ENCODE data around the gene CDC42EP2. TPM values are rescaled to one million over a fixed set of nuclear protein-coding genes. Genes with fewer than 3 reads are reported as not detected.

Gene CDC42EP2
- total and polyA plus RNA-seq, 2 donors (not counting 3 experiments of a cell fraction or from before 2014, with no cell fraction given): 23.9 to 26.4 TPM

DNA sequence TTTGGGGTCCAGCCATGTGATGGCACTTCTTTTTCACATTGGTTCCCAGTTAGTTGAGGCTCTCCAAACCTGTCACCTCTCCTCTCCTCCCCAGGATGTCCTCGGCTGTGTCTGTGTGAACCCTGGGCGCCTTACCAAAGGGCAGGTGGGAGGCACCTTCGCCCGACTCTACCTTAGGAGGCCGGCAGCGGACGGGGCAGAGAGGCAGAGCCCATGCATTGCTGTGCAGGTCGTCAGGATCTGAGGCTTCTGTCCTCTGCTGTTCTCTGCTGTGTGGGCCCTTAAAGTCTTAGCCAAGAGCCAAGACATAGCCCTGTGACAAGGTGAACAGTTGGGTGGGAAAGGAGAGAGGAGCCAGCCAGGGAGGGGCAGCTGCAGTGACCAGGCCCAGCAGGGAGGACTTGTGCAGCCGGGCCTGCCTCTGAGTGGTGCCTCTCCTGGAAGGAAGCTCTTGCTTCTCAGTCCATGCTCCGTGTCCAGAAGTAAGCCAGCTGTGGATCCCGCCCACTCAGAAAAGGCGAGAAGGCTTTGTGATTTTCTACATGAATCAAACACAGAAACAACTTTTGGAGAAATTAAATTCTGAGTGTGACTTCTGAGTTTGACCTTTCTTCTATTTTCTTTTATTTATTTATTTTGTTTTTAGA is 17.5 kb upstream of the CDC42EP2 start:
- Histone ChIP-seq H3K9me3 (replicated peaks; ENCODE audit: control insufficient read depth, insufficient read depth, low read length) (no peaks in the 10 kb centered on the region), H3K4me1 (ENCODE audit: control insufficient read depth, extremely low read depth, insufficient read depth, low read length) (peaks cover 4% of the 10 kb centered on the region), H3K27ac (ENCODE audit: insufficient read depth, low read depth, low read length) (no peak overlapping the region), H3K36me3 (ENCODE audit: control insufficient read depth in 2 of 2, extremely low read depth in 1 of 2, insufficient read depth in 2 of 2, low read length in 2 of 2) (peaks cover 0 to 5% of the 10 kb centered on the region in 2 experiments), H3K79me2 (ENCODE audit: control insufficient read depth, insufficient read depth, low read length) (no peaks in the 10 kb centered on the region), H3K4me3 (replicated peaks in 1 of 3; ENCODE audit: insufficient read depth in 1 of 3, low read depth in 1 of 3, low read length in 3 of 3) (no peak overlapping the region), H3K4me2 (ENCODE audit: insufficient read depth, low read length) (no peak overlapping the region), H3K9me1 (replicated peaks; ENCODE audit: control insufficient read depth, extremely low read depth, insufficient read depth, low read length) (no peaks in the 10 kb centered on the region), H4K20me1 (replicated peaks; ENCODE audit: control insufficient read depth, extremely low read depth, insufficient read depth, low read length) (no peaks in the 10 kb centered on the region), H3K27me3 (ENCODE audit: control insufficient read depth in 2 of 2, insufficient read depth in 2 of 2, low read length in 2 of 2) (no peaks in the 10 kb centered on the region), H3K9ac (replicated peaks; ENCODE audit: extremely low read depth, insufficient read depth, low read length) (no peak overlapping the region), H2AFZ (ENCODE audit: low read depth, low read length) (no peak overlapping the region)
- ChIA-PET CTCF (interaction anchor here (1.0 to 9.8 kb wide), 4 partner anchors 18 to 72 kb away, joined by 3 to 103 read pairs (median 6); partner anchors contain the start of gene CDC42EP2), POLR2A (no interaction called here)
- no peak for TF ChIP-seq POLR2A (IDR thresholded peaks at IDR 0.05; ENCODE audit: low read depth, low read length)
- TF ChIP-seq MYC (IDR thresholded peaks at IDR 0.05; ENCODE audit: low read depth, low read length): no peak
- TF ChIP-seq JUN (IDR thresholded peaks at IDR 0.05; ENCODE audit: borderline replicate concordance, insufficient read depth, insufficient read length, low read depth): no peak
- TF ChIP-seq POLR2AphosphoS5 (IDR thresholded peaks at IDR 0.05; ENCODE audit: insufficient read depth, low read depth, low read length): no peak
- TF ChIP-seq FOS (IDR thresholded peaks at IDR 0.05; ENCODE audit: borderline replicate concordance, insufficient read depth, low read length): no peak
- TF ChIP-seq GATA2 (IDR thresholded peaks at IDR 0.05; ENCODE audit: insufficient read depth, insufficient read length, low read depth, low read length): no peak
- TF ChIP-seq, protein P1, sequence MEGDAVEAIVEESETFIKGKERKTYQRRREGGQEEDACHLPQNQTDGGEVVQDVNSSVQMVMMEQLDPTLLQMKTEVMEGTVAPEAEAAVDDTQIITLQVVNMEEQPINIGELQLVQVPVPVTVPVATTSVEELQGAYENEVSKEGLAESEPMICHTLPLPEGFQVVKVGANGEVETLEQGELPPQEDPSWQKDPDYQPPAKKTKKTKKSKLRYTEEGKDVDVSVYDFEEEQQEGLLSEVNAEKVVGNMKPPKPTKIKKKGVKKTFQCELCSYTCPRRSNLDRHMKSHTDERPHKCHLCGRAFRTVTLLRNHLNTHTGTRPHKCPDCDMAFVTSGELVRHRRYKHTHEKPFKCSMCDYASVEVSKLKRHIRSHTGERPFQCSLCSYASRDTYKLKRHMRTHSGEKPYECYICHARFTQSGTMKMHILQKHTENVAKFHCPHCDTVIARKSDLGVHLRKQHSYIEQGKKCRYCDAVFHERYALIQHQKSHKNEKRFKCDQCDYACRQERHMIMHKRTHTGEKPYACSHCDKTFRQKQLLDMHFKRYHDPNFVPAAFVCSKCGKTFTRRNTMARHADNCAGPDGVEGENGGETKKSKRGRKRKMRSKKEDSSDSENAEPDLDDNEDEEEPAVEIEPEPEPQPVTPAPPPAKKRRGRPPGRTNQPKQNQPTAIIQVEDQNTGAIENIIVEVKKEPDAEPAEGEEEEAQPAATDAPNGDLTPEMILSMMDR (IDR thresholded peaks at IDR 0.05; ENCODE audit: extremely low read depth in 1 of 2, insufficient read depth in 1 of 2, low read depth in 1 of 2, low read length in 2 of 2): no peak
- no peak for TF ChIP-seq EZH2 (IDR thresholded peaks at IDR 0.05; ENCODE audit: borderline replicate concordance, low read depth, low read length, severe bottlenecking)
- TF ChIP-seq, protein P2, sequence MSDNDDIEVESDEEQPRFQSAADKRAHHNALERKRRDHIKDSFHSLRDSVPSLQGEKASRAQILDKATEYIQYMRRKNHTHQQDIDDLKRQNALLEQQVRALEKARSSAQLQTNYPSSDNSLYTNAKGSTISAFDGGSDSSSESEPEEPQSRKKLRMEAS (IDR thresholded peaks at IDR 0.05; ENCODE audit: insufficient read depth, insufficient read length): no peak
- dilution Hi-C loops (cut with MboI; ENCODE audit: extremely low pct_ligation_motif_present, low sequenced_read_pairs): no loop called here
- FAIRE-seq: no peak
- BruUV-seq (replicated peaks): no TSS peak
- no peak for DNase-seq (ENCODE audit: low read depth, low spot score)
- intact Hi-C loops (cut with micrococcal nuclease): no loop called here

Data from endothelial cell of umbilical vein (primary cell).